SK-N-SH (cell line): ENCODE data around the gene PTBP1. TPM values are rescaled to one million over a fixed set of nuclear protein-coding genes. Genes with fewer than 3 reads are reported as not detected.

ENCODE experiments used
- CTCF ChIA-PET: fragments of 300-600, 350-600 bp; formaldehyde crosslinking; extraction: SDS; loops from one replicate; lab custom pipeline; 2021; lab: Yijun Ruan, JAX
- POLR2A ChIA-PET: fragments of 350-600 bp; sonication (Branson Sonifier 250); formaldehyde crosslinking; extraction: SDS; loops from one replicate; lab custom pipeline; 2020; ENCODE audit warnings: antibody characterized with exemption, inconsistent platforms; lab: Yijun Ruan, JAX
- DNase-seq: peaks from one replicate; pipeline ENCODE4 v3.0.0; 2012
- H2AFZ ChIP-seq: fragments of 200-600 bp; sonication (generic); 2 replicates; pipeline ENCODE4 v1.8.1; 2016; ENCODE audit warnings: antibody characterized with exemption, mild to moderate bottlenecking, low read depth
- H3F3A ChIP-seq: fragments of 200-600 bp; sonication (generic); replicated peaks from 2 replicates; pipeline ENCODE3; 2016; ENCODE audit warnings: antibody characterized with exemption, mild to moderate bottlenecking; ENCODE audit not compliant: insufficient read depth
- H3K27ac ChIP-seq, 2 experiments: fragments of 200-500 bp in 1 of 2; fragments of 200-600 bp in 1 of 2; sonication (Bioruptor generic) in 1 of 2; sonication (generic), shearing (Covaris generic) in 1 of 2; 2 replicates each; pipeline versions ENCODE4 v1.5.1 to v1.6.1; 2014 to 2016; ENCODE audit warnings: low read depth in 2 of 2, inconsistent platforms in 1 of 2, low read length in 1 of 2, mild to moderate bottlenecking in 1 of 2, mixed read lengths in 1 of 2
- H3K27me3 ChIP-seq: fragments of 200-600 bp; sonication (generic), shearing (Covaris generic); 2 replicates; pipeline ENCODE4 v1.6.1; 2016; ENCODE audit warnings: mixed run types; ENCODE audit not compliant: insufficient read depth
- H3K36me3 ChIP-seq, 2 experiments: fragments of 200-500 bp in 1 of 2; fragments of 200-600 bp in 1 of 2; sonication (Bioruptor generic) in 1 of 2; sonication (generic) in 1 of 2; replicated peaks in 1 of 2; 2 replicates each; pipeline versions ENCODE3 to v1.5.1; 2014 to 2016; ENCODE audit warnings: low read length in 1 of 2, mild to moderate bottlenecking in 1 of 2; ENCODE audit not compliant: insufficient read depth in 2 of 2, control insufficient read depth in 1 of 2
- H3K4me1 ChIP-seq, 2 experiments: fragments of 200-500 bp in 1 of 2; fragments of 200-600 bp in 1 of 2; sonication (Bioruptor generic) in 1 of 2; sonication (generic), shearing (Covaris generic) in 1 of 2; 2 replicates each; pipeline versions ENCODE4 v1.5.1 to v1.6.1; 2014 to 2016; ENCODE audit warnings: low read depth in 1 of 2, low read length in 1 of 2, mixed run types in 1 of 2; ENCODE audit not compliant: insufficient read depth in 2 of 2, control insufficient read depth in 1 of 2
- H3K4me2 ChIP-seq: fragments of 200-600 bp; sonication (generic), shearing (Covaris generic); 2 replicates; pipeline ENCODE4 v1.6.1; 2017; ENCODE audit warnings: mixed run types
- H3K4me3 ChIP-seq, 2 experiments: fragments of 200-500 bp in 1 of 2; fragments of 200-600 bp in 1 of 2; sonication (Bioruptor generic) in 1 of 2; sonication (generic), shearing (Covaris generic) in 1 of 2; 2 replicates each; pipeline versions ENCODE4 v1.5.1 to v1.8.1; 2014 to 2016; ENCODE audit warnings: low read depth in 2 of 2, inconsistent platforms in 1 of 2, low read length in 1 of 2, mild to moderate bottlenecking in 1 of 2, mixed read lengths in 1 of 2, moderate library complexity in 1 of 2
- H3K79me2 ChIP-seq: fragments of 200-600 bp; sonication (generic); 2 replicates; pipeline ENCODE4 v1.8.1; 2017; ENCODE audit warnings: mild to moderate bottlenecking; ENCODE audit not compliant: insufficient read depth
- H3K9ac ChIP-seq: fragments of 200-600 bp; sonication (generic); 2 replicates; pipeline ENCODE4 v1.6.1; 2017; ENCODE audit warnings: mixed run types
- H3K9me2 ChIP-seq: fragments of 200-600 bp; sonication (generic); 2 replicates; pipeline ENCODE4 v1.6.1; 2017; ENCODE audit warnings: mixed run types
- H3K9me3 ChIP-seq: fragments of 200-600 bp; sonication (generic); 2 replicates; pipeline ENCODE4 v1.6.1; 2017; ENCODE audit warnings: mixed run types, mild to moderate bottlenecking, moderate library complexity
- H4K20me1 ChIP-seq: fragments of 200-600 bp; sonication (generic); 2 replicates; pipeline ENCODE4 v1.6.1; 2017; ENCODE audit warnings: mild to moderate bottlenecking, mixed run types; ENCODE audit not compliant: insufficient read depth
- CTCF ChIP-seq: fragments of 200-600 bp; sonication (generic); IDR thresholded peaks from 2 replicates; pipeline ENCODE4 v1.6.1; 2017; ENCODE audit warnings: antibody characterized with exemption, mild to moderate bottlenecking, moderate library complexity
- ELF1 ChIP-seq: IDR thresholded peaks from 2 replicates; pipeline ENCODE4 v1.4.0; 2012
- FOSL2 ChIP-seq: IDR thresholded peaks from 2 replicates; pipeline ENCODE4 v1.4.0; 2012; ENCODE audit warnings: low read depth, mild to moderate bottlenecking, moderate library complexity, borderline replicate concordance
- FOXJ3 ChIP-seq: sonication (generic); formaldehyde crosslinking; IDR thresholded peaks from 2 replicates; pipeline ENCODE4 v1.5.1; 2020; ENCODE audit warnings: mild to moderate bottlenecking, missing genetic modification reagents
- IRF3 ChIP-seq: fragments of 150-350 bp; IDR thresholded peaks from 2 replicates; pipeline ENCODE4 v1.6.1; 2016; ENCODE audit warnings: mild to moderate bottlenecking, low read depth, low read length
- JUND ChIP-seq: IDR thresholded peaks from 2 replicates; pipeline ENCODE4 v1.4.0; 2012
- MAX ChIP-seq: IDR thresholded peaks from 2 replicates; pipeline ENCODE4 v1.4.0; 2012; ENCODE audit warnings: low read depth
- MEF2A ChIP-seq: IDR thresholded peaks from 2 replicates; pipeline ENCODE4 v1.4.0; 2012; ENCODE audit warnings: low read depth, borderline replicate concordance
- MXI1 ChIP-seq: IDR thresholded peaks from 2 replicates; pipeline ENCODE4 v1.6.1; 2012; ENCODE audit warnings: mild to moderate bottlenecking, low read depth, low read length, improper control_type of control experiment
- NFIC ChIP-seq: IDR thresholded peaks from 2 replicates; pipeline ENCODE4 v1.4.0; 2012; ENCODE audit warnings: borderline replicate concordance
- NRF1 ChIP-seq: IDR thresholded peaks from 2 replicates; pipeline ENCODE4 v1.6.1; 2012; ENCODE audit warnings: low read depth, mild to moderate bottlenecking, low read length
- PBX3 ChIP-seq: IDR thresholded peaks from 2 replicates; pipeline ENCODE4; 2012
- POLR2AphosphoS5 ChIP-seq: IDR thresholded peaks from 2 replicates; pipeline ENCODE4 v1.6.1; 2012; ENCODE audit warnings: low read depth, low read length
- RAD21 ChIP-seq: IDR thresholded peaks from 2 replicates; pipeline ENCODE4 v1.6.1; 2012; ENCODE audit warnings: mild to moderate bottlenecking, low read length
- REST ChIP-seq: IDR thresholded peaks from 2 replicates; pipeline ENCODE4 v1.6.1; 2012; ENCODE audit warnings: mild to moderate bottlenecking, low read depth, low read length, moderate library complexity
- RFX5 ChIP-seq: IDR thresholded peaks from 2 replicates; pipeline ENCODE4 v1.6.1; 2012; ENCODE audit warnings: mild to moderate bottlenecking, improper control_type of control experiment, low read length
- SIN3A ChIP-seq: IDR thresholded peaks from 2 replicates; pipeline ENCODE4 v1.6.1; 2012; ENCODE audit warnings: low read depth, mild to moderate bottlenecking, low read length, moderate library complexity, borderline replicate concordance
- TCF12 ChIP-seq: IDR thresholded peaks from 2 replicates; pipeline ENCODE4 v1.4.0; 2012
- USF1 ChIP-seq: IDR thresholded peaks from 2 replicates; pipeline ENCODE4 v1.4.0; 2012; ENCODE audit warnings: low read depth, borderline replicate concordance
- ZBTB33 ChIP-seq: IDR thresholded peaks from 2 replicates; pipeline ENCODE4 v1.4.0; 2012; ENCODE audit warnings: low read depth, borderline replicate concordance
- WGBS: methylation state at CpG from one replicate; pipeline ENCODE4 v1.1.6; 2017; ENCODE audit warnings: low lambda C conversion rate; 5-methylcytosine and 5-hydroxymethylcytosine counted together
- polyA plus RNA-seq, 3 experiments: library from polyadenylated mRNA; depleted of rRNA; stranded (reverse); fragments of >200 nt; gene quantifications; 2 replicates each; pipeline ENCODE4 v1.2.3, GENCODE V29; 2012

The PTBP1 gene
- polyA plus RNA-seq, 1 of the 3 experiments (the other 2 are of a cell fraction) = 243 TPM

- H3K9ac ChIP-seq = no peak overlapping the region
- no peaks in the 10 kb centered on the region for H3K36me3 ChIP-seq
- TF ChIP-seq TCF12 (no peak), CTCF (no peak), RAD21 (no peak), MXI1 (no peak), RFX5 (no peak), IRF3 (no peak), SIN3A (no peak), MAX (no peak), USF1 (no peak), REST (no peak), ZBTB33 (no peak), MEF2A (no peak), NRF1 (no peak), FOXJ3 (CRISPR knock-in tag) (no peak), ELF1 (no peak), POLR2AphosphoS5 (no peak), JUND (no peak), NFIC (no peak), PBX3 (no peak), FOSL2 (no peak)
- no peaks in the 10 kb centered on the region for H3K79me2 ChIP-seq
- no peaks in the 10 kb centered on the region for H3K27me3 ChIP-seq
- ChIA-PET CTCF (no interaction called here), POLR2A (no interaction called here)
- H3K4me2 ChIP-seq = no peak overlapping the region
- DNase-seq = no peak
- no peak overlapping the region for H2AFZ ChIP-seq
- H3K4me3 ChIP-seq = no peak overlapping the region
- H4K20me1 ChIP-seq = no peaks in the 10 kb centered on the region
- H3F3A ChIP-seq = peaks cover 2% of the 10 kb centered on the region
- H3K27ac ChIP-seq = no peak overlapping the region
- 72% methylated on average over 10 of the region's 36 CpGs for WGBS
- no peaks in the 10 kb centered on the region for H3K9me3 ChIP-seq
- H3K4me1 ChIP-seq = no peaks in the 10 kb centered on the region
- no peaks in the 10 kb centered on the region for H3K9me2 ChIP-seq
These were observed 40.2 kb upstream of the PTBP1 start for GRCh38 chr19:756821-757688.
